Panc1 (cell line): ENCODE measurements around the gene PHF19. TPM values are rescaled to one million over a fixed set of nuclear protein-coding genes. Genes with fewer than 3 reads are reported as not detected.

Experiments used
- ATAC-seq: fragments of 200-7000 bp; cut with Tn5 transposase; 2 replicates; pipeline ENCODE4 v1.9.1; 2020; ENCODE audit warnings: mild to moderate bottlenecking, moderate library complexity
- BruUV-seq: library from RNA; stranded (reverse); fragments of 400-500 nt; replicated peaks from 2 replicates; lab custom pipeline; 2021; lab: Mats Ljungman, UMichigan
- CTCF ChIA-PET: fragments of 300-600 bp; sonication (Branson Sonifier 250); formaldehyde crosslinking; loops from one replicate; lab custom pipeline; 2022; ENCODE audit warnings: antibody characterized with exemption; lab: Charles Lee
- POLR2A ChIA-PET: fragments of 300-600 bp; sonication (Branson Sonifier 250); formaldehyde crosslinking; loops from one replicate; lab custom pipeline; 2022; ENCODE audit warnings: antibody characterized with exemption; lab: Charles Lee
- DNase-seq: peaks from one replicate; pipeline ENCODE4 v3.0.0-alpha.2; 2010; ENCODE audit warnings: low read depth, low spot score
- H3K27ac ChIP-seq: 2 replicates; pipeline ENCODE4 v1.5.1; 2011; ENCODE audit warnings: mild to moderate bottlenecking, low read length, inconsistent platforms
- H3K27me3 ChIP-seq: fragments of 200-500 bp; sonication (Bioruptor generic); 2 replicates; pipeline ENCODE4 v1.6.0; 2014; ENCODE audit warnings: low read length, inconsistent platforms; ENCODE audit not compliant: control insufficient read depth, insufficient read depth
- H3K36me3 ChIP-seq: fragments of 200-500 bp; sonication (Bioruptor generic); 2 replicates; pipeline ENCODE4 v1.5.1; 2014; ENCODE audit warnings: inconsistent platforms, mild to moderate bottlenecking, low read length, moderate library complexity; ENCODE audit not compliant: control insufficient read depth, insufficient read depth
- H3K4me1 ChIP-seq: 2 replicates; pipeline ENCODE4 v1.5.1; 2011; ENCODE audit warnings: inconsistent platforms, mild to moderate bottlenecking, low read length, moderate library complexity; ENCODE audit not compliant: control insufficient read depth, insufficient read depth
- H3K4me3 ChIP-seq, 2 experiments: 2 replicates each; pipeline ENCODE4 v1.5.1; 2011 to 2012; ENCODE audit warnings: low read depth in 2 of 2, low read length in 2 of 2, mild to moderate bottlenecking in 2 of 2, inconsistent platforms in 1 of 2, moderate library complexity in 1 of 2
- H3K9me3 ChIP-seq: fragments of 200-500 bp; sonication (Bioruptor generic); 2 replicates; pipeline ENCODE4 v1.5.1; 2014; ENCODE audit warnings: low read depth, mild to moderate bottlenecking, inconsistent platforms, low read length, moderate library complexity; ENCODE audit not compliant: control insufficient read depth, insufficient read depth
- POLR2AphosphoS5 ChIP-seq: IDR thresholded peaks from 2 replicates; pipeline ENCODE4 v1.6.1; 2012; ENCODE audit warnings: mild to moderate bottlenecking, low read depth, low read length, moderate library complexity
- SIN3A ChIP-seq: IDR thresholded peaks from 2 replicates; pipeline ENCODE4 v1.6.1; 2012; ENCODE audit warnings: low read depth, mild to moderate bottlenecking, low read length, moderate library complexity, borderline replicate concordance; ENCODE audit not compliant: insufficient read depth
- TCF7L2 ChIP-seq: IDR thresholded peaks from 2 replicates; pipeline ENCODE4 v1.6.1; 2011; ENCODE audit warnings: mild to moderate bottlenecking, low read depth, low read length, inconsistent platforms
- in situ Hi-C: cut with HindIII; loops from 2 replicates; pipeline ENCODE4 v1.10.0; 2016; ENCODE audit warnings: low sequenced_read_pairs, low pct_unique_long_range_greater_than_20kb
- intact Hi-C: fragments of 100-400 bp; cut with micrococcal nuclease; formaldehyde crosslinking; loops from one replicate; pipeline ENCODE4 v1.10.0; 2022; ENCODE audit not compliant: unreplicated experiment
- total RNA-seq: library from RNA; stranded (reverse); gene quantifications from one replicate; pipeline ENCODE4 v1.2.1, GENCODE V29; 2021; ENCODE audit not compliant: unreplicated experiment
- TF ChIP-seq, protein P1 (sequence below), 2 experiments: IDR thresholded peaks; 2 replicates each; pipeline ENCODE4 v1.6.1; 2011 to 2012; ENCODE audit warnings: low read depth in 2 of 2, control low read depth in 1 of 2, low read length in 1 of 2, mild to moderate bottlenecking in 1 of 2, moderate library complexity in 1 of 2; ENCODE audit not compliant: insufficient read depth in 1 of 2
- TF ChIP-seq, protein P2 (sequence below): fragments of 450-650 bp; IDR thresholded peaks from 2 replicates; pipeline ENCODE4 v1.5.1; 2017; ENCODE audit warnings: mild to moderate bottlenecking

The PHF19 gene
- total RNA-seq, 1 experiment from 2014 or later: 91.1 TPM

DNA sequence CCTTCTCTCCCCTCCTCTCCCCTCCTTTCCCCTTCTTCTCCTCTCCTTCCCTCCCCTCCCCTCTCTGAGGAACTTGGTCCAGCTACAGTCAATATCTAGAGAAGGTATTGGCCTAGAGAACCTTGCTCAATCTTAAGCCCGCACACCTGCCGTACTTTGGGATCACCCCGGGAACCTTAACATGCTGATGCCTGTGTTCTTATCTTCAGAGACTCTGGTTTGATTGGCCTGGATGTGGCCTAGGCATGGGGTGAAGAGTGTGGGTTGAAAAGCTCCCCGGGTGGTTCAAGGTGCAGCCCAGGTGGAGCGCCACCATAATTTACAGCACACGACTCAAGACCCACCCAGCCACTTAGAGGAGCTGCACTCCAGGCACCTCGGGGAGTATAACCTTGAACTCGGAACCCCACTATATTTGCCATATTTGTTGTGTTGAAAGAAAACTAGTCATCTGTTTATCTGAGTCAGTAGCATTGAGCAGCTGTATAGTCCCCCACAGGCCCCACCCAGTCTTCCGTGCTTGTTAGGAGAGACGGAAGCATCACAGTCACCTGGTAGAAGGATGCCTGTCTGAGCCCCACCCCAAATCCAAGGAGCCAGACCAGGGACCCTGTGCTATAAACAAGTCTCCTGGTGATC is 14.4 kb upstream of the PHF19 start:
- TF ChIP-seq POLR2AphosphoS5 (no peak), TCF7L2 (no peak), SIN3A (no peak)
- TF ChIP-seq, protein P1, sequence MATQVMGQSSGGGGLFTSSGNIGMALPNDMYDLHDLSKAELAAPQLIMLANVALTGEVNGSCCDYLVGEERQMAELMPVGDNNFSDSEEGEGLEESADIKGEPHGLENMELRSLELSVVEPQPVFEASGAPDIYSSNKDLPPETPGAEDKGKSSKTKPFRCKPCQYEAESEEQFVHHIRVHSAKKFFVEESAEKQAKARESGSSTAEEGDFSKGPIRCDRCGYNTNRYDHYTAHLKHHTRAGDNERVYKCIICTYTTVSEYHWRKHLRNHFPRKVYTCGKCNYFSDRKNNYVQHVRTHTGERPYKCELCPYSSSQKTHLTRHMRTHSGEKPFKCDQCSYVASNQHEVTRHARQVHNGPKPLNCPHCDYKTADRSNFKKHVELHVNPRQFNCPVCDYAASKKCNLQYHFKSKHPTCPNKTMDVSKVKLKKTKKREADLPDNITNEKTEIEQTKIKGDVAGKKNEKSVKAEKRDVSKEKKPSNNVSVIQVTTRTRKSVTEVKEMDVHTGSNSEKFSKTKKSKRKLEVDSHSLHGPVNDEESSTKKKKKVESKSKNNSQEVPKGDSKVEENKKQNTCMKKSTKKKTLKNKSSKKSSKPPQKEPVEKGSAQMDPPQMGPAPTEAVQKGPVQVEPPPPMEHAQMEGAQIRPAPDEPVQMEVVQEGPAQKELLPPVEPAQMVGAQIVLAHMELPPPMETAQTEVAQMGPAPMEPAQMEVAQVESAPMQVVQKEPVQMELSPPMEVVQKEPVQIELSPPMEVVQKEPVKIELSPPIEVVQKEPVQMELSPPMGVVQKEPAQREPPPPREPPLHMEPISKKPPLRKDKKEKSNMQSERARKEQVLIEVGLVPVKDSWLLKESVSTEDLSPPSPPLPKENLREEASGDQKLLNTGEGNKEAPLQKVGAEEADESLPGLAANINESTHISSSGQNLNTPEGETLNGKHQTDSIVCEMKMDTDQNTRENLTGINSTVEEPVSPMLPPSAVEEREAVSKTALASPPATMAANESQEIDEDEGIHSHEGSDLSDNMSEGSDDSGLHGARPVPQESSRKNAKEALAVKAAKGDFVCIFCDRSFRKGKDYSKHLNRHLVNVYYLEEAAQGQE (IDR thresholded peaks at IDR 0.05; ENCODE audit: insufficient read depth in 1 of 2, low read depth in 2 of 2, low read length in 1 of 2): no peak
- TF ChIP-seq, protein P2, sequence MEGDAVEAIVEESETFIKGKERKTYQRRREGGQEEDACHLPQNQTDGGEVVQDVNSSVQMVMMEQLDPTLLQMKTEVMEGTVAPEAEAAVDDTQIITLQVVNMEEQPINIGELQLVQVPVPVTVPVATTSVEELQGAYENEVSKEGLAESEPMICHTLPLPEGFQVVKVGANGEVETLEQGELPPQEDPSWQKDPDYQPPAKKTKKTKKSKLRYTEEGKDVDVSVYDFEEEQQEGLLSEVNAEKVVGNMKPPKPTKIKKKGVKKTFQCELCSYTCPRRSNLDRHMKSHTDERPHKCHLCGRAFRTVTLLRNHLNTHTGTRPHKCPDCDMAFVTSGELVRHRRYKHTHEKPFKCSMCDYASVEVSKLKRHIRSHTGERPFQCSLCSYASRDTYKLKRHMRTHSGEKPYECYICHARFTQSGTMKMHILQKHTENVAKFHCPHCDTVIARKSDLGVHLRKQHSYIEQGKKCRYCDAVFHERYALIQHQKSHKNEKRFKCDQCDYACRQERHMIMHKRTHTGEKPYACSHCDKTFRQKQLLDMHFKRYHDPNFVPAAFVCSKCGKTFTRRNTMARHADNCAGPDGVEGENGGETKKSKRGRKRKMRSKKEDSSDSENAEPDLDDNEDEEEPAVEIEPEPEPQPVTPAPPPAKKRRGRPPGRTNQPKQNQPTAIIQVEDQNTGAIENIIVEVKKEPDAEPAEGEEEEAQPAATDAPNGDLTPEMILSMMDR: no peak
- Histone ChIP-seq H3K36me3 (no peaks in the 10 kb centered on the region), H3K27me3 (no peaks in the 10 kb centered on the region), H3K9me3 (no peaks in the 10 kb centered on the region), H3K4me1 (no peaks in the 10 kb centered on the region; the same call in 1 of the 2 replicates), H3K4me3 (no peak overlapping the region), H3K27ac (no peak overlapping the region)
- POLR2A ChIA-PET: interaction anchor here (0.6 kb wide), 1 partner anchor 43 kb away, joined by 3 read pairs; no protein-coding TSS in a partner anchor
- no peak for ATAC-seq
- no TSS peak for BruUV-seq
- CTCF ChIA-PET: no interaction called here
- in situ Hi-C loops: no loop called here
- intact Hi-C loops: no loop called here
- no peak for DNase-seq

DNA sequence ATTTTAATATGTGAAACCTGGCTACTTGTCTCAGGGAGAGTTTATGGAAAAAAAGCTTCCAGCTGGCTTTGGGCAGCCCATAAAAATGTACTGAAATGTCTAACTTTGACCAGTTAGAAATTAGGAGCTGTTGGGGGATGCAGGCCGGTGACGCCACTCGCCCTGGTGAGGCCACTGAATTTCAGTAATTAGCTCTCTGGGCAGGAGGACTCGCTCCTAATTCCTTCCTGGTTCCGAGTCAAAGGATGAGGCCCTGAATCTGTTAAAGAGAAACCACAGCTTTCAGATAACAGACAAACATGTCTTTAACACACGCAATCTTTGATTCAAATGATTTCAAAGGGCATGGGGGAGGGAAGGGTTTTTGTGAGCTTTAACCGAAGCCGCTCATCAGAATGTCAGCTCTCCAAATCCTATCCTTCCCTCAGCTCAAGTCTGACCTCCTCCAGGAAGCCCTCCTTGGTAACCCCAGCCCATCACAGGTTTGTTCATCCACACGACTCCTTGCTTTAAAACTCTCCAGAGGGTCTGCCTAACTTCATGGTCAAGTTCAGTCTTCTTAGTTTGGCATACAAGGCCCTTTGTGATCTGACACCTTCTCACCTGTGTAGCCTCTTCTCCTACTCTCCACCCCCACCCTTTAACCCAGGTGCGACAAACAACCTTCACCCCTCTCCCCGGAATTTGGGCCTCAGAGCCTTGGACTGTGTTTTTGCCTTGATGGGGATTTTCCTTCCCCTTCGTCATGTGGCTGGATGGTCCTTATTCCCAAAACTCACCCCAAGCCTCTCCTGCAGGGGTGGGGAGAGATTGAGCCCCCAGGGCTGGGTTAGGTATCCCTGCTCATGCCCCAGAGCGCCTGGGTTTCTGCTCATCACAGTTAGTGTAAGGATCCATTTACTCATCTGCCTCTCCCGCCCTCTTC is 13.6 kb upstream of the PHF19 start:
- in situ Hi-C loops (no loop called here), intact Hi-C loops (no loop called here)
- DNase-seq (no peak), ATAC-seq (no peak)
- CTCF ChIA-PET: no interaction called here
- BruUV-seq: no TSS peak
- no peaks in the 10 kb centered on the region; the same call in 1 of the 2 replicates for H3K4me1 ChIP-seq
- H3K27ac ChIP-seq: no peak overlapping the region
- no peaks in the 10 kb centered on the region for H3K9me3 ChIP-seq
- H3K27me3 ChIP-seq: no peaks in the 10 kb centered on the region
- H3K4me3 ChIP-seq: no peak overlapping the region
- no peaks in the 10 kb centered on the region for H3K36me3 ChIP-seq
- POLR2A ChIA-PET: interaction anchor here (0.6 kb wide), 1 partner anchor 44 kb away, joined by 3 read pairs; no protein-coding TSS in a partner anchor
- TF ChIP-seq, protein P1 (IDR thresholded peaks at IDR 0.05; ENCODE audit: insufficient read depth in 1 of 2, low read depth in 2 of 2, low read length in 1 of 2): no peak
- TF ChIP-seq TCF7L2 (no peak), SIN3A (no peak), POLR2AphosphoS5 (no peak)
- TF ChIP-seq, protein P2: no peak
